Measurements from ENCODE around the gene IL17RB. TPM values are rescaled to one million over a fixed set of nuclear protein-coding genes. Genes with fewer than 3 reads are reported as not detected.
A peak's percentile ranks its signal among the peaks of the same experiment; 100 is the strongest.

The IL17RB gene
- polyA plus RNA-seq, 10 donors, result 2.4 to 4.8 (median 3.7) TPM

DNA sequence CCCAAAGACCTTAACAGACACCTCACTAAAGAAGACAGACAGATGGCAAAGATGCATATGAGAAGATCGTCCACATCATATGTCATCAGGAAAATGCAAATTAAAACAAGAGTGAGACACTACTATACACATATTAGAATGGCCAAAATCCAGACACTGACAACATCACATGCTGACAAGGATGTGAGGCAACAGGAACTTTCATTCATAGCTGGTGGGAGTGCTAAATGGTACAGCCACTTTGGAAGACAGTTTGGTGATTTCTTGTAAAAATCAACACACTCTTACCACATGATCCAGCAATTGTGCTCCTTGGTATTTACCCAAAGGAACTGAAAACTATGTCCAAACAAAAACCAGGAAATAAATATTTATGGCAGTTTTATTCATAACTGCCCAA lies 17.8 kb upstream of the IL17RB start:
- no peak for DNase-seq

DNA sequence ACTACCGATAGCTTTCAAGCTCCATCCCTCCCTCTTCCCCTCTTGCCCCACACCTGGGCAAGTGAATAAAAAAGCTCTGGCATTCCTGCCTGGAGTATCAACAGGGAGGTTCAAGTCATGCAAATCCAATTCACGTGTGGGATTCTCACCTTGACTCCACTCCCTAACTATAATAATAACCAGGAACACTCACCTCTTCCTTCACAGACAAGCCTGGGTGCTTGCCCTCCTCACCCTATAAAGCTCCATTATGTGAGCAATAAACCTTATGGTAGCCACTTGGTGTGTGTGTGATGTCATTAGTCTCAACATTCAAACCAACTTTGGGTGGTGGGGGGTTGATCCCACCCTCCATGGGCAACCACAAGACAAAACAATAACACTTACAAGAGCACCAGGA lies 16.8 kb upstream of the IL17RB start:
- no peak for DNase-seq

DNA sequence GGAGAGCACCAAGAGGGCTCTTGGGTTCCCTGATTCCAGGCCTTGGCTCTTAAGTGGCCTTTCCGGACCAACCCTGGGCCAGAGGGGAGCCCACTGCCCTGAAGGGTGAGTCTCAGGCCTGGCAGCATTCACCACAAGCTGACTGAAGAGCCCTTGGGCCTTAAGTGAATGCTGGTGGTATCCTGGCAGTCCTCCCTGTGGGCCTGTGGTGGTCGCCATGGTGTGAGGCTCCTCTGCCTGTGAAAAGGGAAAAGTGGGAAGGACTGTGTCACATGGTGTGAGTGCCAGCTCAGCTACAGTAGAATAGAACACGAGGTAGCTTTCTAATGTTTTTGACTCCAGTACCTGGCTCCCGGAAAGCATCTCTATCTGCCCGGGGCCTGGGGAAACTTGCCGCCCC lies 15.4 kb upstream of the IL17RB start:
- no peak for DNase-seq

DNA sequence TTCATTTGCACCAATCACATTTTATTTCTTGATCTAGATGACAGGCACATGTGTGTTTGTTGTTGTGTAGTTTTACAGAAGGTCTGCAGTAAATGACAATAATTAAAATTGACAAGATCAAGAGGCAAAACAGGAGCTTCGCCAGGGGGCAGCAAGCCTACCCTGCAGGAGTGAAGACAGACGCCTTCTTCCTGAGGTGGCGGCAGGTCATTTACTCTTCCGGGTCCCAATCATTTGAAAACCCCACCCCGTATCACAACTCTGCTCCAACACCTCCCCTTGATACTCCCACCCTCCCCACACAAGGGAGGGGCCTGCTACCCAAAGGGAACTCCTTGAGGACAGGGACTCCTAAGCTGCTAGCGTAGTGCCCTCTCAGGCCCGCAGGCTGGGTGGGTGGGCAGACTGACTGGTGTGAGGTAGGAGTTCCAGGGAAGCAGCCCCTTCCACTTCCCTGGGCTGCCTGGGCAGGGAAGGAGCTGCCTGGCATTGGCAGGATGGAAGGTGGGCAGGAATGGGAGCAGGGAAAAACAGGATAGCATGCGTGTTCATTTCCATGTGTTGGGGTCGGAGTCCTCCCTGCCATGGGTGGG lies 13.2 kb upstream of the IL17RB start:
- no peak for DNase-seq

DNA sequence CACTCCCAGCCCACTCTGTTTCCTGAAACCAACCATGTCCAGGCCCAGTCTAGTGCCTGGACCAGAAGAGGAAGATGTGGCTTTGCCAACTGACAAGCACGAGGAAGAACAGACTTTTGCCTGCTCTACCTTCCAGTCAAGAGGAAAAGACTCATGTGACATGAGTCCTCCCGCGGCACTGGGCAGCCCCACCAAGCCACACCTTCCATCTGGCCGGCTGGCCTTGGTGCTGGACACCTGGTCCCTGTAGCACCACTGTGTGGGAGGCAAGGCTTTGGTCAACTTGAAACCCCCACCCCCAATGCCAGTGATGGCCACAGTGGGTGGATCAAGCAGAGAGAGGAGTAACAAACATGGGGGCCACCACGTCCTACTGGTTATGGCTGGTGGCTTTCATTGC lies 12.7 kb upstream of the IL17RB start:
- DNase-seq, result no peak

DNA sequence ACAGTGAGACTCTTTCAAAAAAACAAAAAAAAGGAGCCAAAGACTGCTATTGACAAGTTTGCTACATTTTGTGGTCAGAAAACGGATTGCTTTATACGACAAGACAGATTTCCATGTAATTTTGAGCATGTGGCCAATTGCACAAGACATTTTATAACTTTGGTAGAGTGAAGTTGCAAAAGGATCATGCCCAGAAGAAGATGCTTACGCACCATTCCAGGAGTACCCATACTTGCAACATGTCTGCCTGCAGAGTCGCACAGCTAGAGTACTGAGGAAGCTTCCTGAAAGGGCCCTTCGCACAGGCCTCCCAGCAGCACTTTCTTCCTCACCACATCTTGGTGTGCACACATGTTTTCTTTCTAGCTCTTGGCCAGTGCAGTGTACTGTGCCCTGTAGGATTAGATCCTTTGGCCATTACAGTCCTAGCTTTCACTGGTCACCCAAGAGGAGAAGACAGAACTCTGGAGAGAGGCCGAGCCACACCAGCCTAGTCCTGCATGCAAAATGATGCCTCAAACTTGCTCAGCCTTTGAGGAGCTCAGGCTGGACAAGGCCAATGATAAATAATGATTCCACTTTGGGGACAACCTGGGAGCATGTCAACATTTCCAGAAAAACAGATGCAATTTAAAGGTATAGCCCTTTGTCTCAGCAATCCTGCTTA lies 11.8 kb upstream of the IL17RB start:
- no peak for DNase-seq

DNA sequence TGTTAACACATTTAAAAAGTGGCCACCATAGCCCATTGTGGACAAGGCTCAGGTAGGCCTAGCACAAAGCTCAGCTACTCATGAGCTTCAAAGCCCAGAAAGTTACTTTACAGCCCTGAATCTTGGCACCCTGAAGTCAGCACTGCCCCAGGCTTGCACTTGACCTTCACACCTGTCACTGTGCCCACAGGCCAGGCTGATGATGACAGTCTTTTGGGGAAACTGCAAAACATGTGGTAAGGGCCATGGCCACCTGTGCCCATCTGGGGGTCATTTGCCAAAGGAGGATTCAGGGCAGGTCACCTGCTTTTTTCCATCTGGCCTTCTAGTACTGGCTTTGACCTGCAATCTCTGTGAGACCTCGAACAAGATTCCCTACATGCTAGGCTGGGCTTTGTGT lies 11.1 kb upstream of the IL17RB start:
- no peak for DNase-seq

DNA sequence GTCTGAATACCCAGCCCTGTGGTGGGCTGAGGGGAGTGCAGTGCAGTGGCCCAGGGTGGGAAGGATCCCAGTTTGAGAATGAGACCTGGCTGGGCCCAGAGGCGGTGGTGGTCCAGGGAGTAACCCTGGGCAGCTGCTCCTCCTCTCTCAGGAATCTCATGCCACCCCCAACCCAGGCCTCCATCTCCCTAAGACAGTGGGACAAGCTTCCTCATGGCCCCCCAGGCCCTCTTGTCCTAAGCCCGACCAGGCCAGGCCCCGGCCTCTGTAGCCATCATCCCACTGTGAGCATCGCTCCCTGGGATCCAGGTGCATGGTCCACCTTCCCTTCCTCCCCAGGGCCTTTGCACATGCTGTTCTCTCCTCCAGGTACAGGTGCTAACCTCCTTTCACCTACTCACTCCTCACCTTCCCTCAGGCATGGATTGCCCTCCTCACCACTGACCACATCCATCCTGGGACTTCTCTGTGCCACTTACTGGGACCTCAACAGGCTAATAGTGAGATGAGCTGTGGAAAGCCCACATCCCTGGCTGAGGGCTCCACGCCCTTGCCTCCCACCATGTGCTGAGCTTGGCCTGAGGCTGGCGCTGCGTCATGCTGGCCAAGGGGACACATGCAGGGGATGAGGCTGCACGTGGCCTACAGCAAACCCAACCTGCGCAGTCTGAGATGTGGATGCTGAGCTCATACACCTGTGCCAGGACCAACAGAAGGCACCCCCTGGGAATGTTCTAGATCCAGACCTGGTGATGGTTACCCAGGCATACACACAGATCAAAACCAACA lies 10.1 kb upstream of the IL17RB start:
- DNase-seq, result no peak

DNA sequence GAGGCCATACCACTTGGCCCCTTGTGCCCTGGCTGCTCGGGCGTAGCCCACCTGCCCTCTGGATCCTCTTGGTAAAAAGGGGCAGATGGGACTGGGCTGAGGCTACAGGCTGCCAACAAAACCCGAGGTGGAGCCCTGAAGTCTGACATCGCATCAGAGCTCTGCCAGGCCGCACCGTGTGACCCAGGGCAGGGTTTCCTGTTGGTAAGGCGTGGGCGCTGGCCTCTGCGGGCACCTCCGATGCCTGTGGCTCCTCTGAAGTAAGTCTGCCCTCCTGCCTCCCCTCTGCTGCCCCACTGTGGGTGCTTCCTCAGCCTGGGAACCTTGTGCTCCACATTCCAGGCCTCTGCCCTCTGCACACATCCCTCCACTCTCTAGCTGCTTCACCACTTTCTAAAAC lies 9.0 kb upstream of the IL17RB start:
- no peak for DNase-seq

DNA sequence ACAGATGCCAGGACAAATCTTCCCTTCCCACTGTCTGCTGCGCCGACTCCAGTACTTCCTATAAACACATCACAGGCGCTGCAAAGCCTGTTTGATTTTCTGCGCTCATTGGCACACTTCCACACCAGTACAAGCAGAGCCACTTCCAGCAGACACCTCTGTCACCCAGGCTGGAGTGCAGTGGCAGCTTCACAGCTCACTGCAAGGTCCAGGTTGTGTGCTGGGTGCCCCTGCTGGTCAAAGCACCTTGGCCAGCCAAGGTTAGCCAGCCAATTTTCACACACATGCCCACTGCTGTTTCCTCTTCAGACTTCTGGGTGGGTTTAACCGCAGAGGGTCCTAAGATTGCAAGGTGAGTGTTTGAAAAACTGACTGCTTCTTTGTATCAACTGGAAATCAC lies 5.1 kb upstream of the IL17RB start:
- no peak for DNase-seq

DNA sequence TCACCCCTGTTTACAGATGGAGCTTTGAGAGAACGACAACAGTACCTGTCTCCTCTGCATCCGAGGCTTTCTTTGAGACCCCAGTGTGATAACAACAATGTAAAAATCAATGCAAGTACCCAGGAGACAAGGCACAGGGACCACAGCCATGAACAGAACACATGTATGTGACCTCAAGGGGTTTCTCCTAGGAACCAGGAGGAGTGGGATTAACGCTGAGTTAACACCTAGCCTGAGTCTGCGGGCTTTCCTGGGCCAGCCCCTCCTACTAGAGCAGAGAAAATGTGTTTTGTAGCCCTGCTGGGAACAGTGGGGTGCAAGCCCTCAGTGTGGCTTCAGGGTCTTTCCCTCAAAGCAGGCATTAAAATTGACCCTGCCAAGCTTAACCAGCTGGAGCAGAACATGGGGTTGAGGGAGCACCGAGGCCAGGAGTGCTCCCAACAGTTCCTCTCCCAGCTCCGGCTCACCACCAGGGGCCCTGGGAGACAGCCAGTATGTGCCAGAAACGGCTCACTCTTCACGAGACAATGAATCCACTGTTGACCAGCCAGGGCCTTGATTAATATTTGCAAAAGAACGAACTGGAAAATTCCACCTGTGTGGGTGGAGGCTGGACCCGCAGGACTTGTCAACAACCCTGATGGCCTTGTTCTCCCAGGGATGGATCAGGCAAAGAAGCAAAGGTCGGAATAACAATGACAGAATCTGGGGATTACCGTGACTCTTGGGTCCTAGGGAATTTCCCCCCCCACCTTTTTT lies 3.8 kb upstream of the IL17RB start:
- no peak for DNase-seq

DNA sequence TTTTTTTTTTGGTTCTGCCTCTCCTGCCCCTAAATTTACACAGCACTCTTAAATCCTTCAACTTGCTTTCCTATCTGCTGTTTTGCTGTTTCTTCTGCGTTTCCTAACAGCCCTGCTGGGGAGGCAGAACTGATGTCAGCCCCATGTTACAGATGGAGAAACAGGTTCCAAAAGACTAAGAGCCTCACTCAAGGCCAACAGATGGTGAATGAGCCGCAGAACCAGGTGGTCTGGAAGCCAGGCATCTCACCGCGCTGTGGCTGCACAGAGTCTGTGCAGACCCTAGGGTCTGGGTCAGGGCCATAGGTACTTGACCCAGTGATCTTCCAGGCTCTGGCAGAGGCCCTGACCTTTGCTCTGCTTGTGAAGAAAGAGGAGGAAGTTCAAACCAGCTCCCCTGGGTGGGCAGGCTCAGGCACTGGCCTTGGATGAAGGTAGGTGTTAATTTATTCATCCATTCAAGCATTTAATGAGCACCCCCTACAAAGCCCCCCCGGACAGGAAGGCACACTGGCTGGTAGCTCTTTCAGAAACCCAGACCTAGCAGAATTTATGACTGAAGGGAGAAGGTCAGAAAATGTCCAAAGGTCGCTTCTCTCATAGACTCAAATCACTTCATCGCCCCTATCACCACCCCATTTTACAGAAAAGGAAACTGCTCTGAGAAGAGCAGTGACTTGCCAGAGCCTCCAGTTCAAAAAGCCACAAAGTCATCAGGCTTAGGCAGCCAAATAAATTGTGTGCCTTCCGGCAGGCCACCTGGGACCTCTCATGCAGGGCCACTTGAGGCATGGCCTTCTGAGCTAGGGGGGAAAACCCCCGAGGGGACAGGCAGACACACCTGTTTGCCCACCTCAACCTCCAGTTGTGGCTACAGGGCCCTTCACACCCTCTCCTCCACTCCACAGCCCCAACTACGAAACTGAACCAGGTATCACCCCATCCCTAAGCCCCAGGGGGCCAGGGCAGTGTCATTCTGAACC lies 2.9 kb upstream of the IL17RB start:
- no peak for DNase-seq

DNA sequence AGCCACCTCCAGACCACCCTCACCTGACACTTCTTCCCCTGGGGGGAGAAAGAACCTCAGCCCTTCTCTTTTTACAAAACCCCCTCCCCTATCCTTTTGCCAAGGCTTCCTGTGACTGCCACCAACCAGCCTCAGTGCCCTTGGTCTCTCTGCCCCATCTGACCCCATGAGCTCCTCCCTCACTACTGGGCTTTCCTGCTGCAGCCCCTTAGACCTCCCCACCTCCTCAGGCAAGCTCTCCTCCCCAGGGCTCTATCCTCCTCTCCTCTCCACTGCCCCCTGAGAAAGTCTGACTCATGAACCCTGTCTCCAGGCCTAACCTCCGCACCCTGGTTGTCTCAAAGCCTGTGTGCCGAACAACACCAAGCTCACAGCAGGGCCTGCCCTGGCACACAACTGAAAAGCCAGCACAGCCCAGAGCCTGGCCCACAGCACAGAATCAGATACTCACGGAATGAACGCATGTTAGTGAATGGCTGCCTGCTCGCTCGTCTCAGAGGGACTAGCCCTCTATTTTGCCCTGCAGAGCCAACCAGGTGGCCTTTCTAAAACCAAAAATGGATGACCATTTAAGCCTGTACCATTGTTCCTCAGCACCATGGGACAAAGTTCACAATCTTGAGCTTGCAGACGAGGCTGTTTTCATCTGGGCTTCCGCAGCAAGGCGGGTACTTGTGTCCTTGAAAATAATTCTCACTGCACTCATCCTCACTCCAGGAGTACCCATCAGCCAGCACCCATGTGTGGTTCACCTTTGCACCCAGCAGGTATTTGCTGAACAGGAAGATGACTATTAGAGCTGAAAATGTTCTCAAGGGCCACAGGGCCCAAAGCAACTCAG lies 1.9 kb upstream of the IL17RB start:
- DNase-seq, result no peak

DNA sequence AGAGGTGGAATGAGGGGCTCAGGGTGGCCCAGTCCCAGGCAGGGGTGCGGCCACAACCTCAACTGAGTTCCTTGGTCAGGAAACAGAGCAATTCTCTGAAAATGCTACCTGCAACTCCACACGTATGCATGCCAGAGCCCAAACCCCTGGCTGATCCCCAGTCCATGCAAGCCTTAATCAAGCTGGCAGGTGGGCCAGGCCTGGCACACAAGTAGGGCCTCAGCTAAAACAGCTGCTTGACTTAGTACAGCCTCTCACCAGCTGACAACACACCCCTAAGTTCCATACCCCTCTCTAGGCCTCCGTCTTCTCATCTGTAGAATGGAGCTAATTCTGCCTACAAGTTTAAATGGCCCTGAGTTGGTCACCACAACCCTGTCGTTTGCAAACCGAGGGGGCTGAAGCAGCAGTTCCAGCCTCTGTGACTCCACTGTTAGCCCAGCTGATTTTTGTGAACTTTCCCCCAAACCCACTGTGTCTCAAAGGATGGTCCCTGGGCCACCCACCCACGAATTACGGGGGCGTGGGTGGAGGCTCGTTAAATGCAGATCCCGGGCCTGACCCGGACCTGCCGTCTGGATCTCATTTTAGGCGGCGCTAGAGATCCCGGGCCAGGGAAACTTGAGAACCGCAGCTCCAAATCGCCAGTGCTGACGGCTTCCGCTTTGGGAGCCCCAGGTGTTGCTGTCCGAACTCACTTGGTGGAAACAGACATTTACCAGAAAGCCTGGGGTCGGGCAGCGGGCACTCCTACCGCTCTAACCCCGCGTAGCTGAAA lies 1.1 kb upstream of the IL17RB start:
- peak; percentile 27 to 87 (median 70) for DNase-seq

DNA sequence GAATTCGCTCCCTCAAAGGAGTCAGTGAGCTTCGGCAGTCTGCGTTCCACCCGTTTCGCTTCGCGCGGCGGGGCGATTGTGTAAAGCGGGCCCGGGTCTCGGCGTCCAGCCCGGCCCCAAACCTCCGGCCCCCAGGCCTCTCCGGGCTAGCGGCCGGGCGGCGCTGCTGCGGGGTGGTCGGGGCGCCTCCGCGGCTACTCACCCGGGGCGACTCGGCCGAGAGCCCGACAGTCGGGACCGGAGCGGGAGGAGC lies 561 bp upstream of the IL17RB start:
- DNase-seq, result peak in 1 of 3 donors; percentile 0

DNA sequence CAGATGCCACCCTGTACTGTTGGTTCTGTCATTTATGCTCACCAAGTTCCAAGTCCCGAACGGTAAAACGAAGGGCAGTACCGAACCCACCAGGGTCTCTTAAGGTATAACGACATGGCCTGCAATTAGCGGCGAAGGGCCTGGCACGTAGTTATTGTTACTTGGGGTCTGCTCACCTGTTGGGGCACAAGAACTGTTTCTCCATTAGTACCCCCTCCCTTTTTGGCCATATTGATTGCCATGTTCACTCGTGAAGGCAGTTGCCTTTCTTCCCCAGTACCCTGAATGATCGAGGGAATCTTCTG lies 435 bp downstream of the IL17RB start:
- DNase-seq, result no peak

DNA sequence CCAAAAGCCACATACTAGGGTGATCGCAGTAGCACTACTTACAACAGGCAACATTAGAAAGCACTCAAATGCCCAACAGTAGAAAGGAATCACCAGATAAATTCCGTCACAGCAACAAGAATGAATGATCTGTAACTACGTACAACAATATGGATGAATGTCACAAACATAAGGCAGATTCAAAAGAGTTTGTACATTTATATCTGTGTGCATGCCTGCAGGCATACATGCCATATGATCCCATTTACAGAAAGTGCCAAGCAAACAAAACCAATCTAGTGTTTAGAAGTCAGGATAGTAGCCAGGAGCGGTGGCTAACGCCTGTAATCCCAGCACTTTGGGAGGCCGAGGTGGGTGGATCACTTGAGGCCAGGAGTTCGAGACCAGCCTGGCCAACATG lies 3.5 kb downstream of the IL17RB start:
- DNase-seq, result no peak

DNA sequence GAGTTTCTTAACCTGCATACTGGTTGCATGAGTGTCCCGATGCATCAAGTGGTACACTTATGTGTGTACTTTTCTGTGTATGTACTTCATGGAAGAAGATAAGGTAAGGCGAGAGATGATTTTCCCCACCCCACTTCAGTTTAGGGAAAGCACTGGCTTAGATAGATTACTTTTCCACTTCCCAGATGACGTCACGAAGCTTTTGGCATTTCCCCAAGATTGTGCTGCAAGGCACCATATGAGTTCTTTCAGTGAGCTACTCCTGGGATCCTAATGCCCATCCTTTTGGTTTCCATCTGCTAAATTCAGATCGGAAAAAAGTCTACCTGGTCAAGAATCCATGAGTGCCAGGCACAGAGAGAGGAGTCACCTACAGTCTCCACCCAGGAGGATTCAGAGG lies 4.5 kb downstream of the IL17RB start:
- peak; percentile 6 to 40 (median 16) for DNase-seq

DNA sequence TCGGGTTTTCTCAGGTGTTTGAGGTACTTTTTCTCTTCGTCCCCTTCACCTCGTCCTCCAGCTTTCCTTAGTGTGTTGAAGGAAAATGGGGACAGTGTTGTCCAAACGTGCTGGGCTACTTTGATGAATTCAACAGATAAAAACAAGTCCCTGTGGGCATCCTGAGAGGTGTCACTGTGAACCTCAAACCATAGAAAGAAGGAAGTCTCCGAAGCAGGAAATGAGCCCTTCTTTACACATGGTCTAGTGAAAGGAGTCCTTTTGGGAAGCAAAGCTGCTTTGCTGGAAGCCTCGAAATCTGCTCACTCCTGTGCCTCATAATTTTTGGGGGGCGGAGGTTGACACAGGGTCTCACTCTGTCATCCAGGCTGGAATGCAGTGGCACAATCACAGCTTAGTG lies 10.6 kb downstream of the IL17RB start:
- DNase-seq, result no peak

Data from muscle of back (tissue), 11 donors.